Left colon (tissue), 2 donors: Measurements from ENCODE around the gene GJB6. TPM values are rescaled to one million over a fixed set of nuclear protein-coding genes. Genes with fewer than 3 reads are reported as not detected.

ENCODE experiments used
- total RNA-seq, 2 donors: library from RNA; stranded (reverse); fragmentation: NEBNext Ultra II Directional; extraction: Animal tissue kit (Norgen Biotek cat#: 25700); gene quantifications; one replicate each; pipeline ENCODE4 v1.2.1, GENCODE V29; 2021
- donor health status: DM: no; HTN: no; CAD: no.
- donor health status: DM: yes; HTN: yes; CAD: no.

The GJB6 gene
- total RNA-seq, 2 donors from 2014 or later, result not detected

Other genes with a start within 250 kb of the GJB6 start
- gene GJA3, start 71.3 kb downstream of the GJB6 start, total RNA-seq, result not detected
- gene GJB2, start 39.4 kb downstream of the GJB6 start, total RNA-seq, result 10 to 100 TPM; 39.0 to 45.0 TPM